HG02798 (cell line): ENCODE data around the gene SPTBN5.

Source experiments
- ATAC-seq: cut with Tn5 transposase; IDR thresholded peaks from one replicate; pipeline ENCODE4 v1.9.1; 2021; ENCODE audit warnings: mild to moderate bottlenecking; ENCODE audit not compliant: unreplicated experiment, poor library complexity

The SPTBN5 gene

GRCh38 chr15:41927536-41927935, 33.7 kb upstream of the SPTBN5 start:
- ATAC-seq: no peak

GRCh38 chr15:41926185-41927056, 32.6 kb upstream of the SPTBN5 start:
- ATAC-seq: no peak

GRCh38 chr15:41925086-41925608, 31.3 kb upstream of the SPTBN5 start:
- ATAC-seq: no peak

- ATAC-seq: no peak
These were observed 29.6 kb upstream of the SPTBN5 start for GRCh38 chr15:41923401-41923997.

GRCh38 chr15:41922353-41922752, 28.5 kb upstream of the SPTBN5 start:
- ATAC-seq: no peak

- ATAC-seq: no peak
These were observed 27.8 kb upstream of the SPTBN5 start for GRCh38 chr15:41921639-41922038.

- no peak for ATAC-seq
These were observed 27.3 kb upstream of the SPTBN5 start for GRCh38 chr15:41921167-41921566.

- no peak for ATAC-seq
These were observed 26.2 kb upstream of the SPTBN5 start for GRCh38 chr15:41919954-41920538.

- ATAC-seq: no peak
These were observed 25.5 kb upstream of the SPTBN5 start for GRCh38 chr15:41919201-41919820.

GRCh38 chr15:41918506-41919126, 24.8 kb upstream of the SPTBN5 start:
- ATAC-seq: no peak

GRCh38 chr15:41917767-41918430, 24.0 kb upstream of the SPTBN5 start:
- ATAC-seq: no peak

- ATAC-seq: no peak
These were observed 21.6 kb upstream of the SPTBN5 start for GRCh38 chr15:41915255-41915994.

- no peak for ATAC-seq
These were observed 20.6 kb upstream of the SPTBN5 start for GRCh38 chr15:41914411-41914810.

- no peak for ATAC-seq
These were observed 19.4 kb upstream of the SPTBN5 start for GRCh38 chr15:41913256-41913655.

GRCh38 chr15:41911691-41912345, 18.0 kb upstream of the SPTBN5 start:
- ATAC-seq: no peak

GRCh38 chr15:41908736-41909461, 15.0 kb upstream of the SPTBN5 start:
- no peak for ATAC-seq

- no peak for ATAC-seq
These were observed 13.3 kb upstream of the SPTBN5 start for GRCh38 chr15:41907141-41907540.

GRCh38 chr15:41906608-41907007, 12.8 kb upstream of the SPTBN5 start:
- ATAC-seq: no peak
